Measurements from ENCODE around the gene PNPLA5.

GRCh38 chr22:43883012-43883661, 8.7 kb downstream of the PNPLA5 start:
- TF ChIP-seq ZNF565 (CRISPR knock-in tag; conservative IDR thresholded peaks at IDR 0.05; ENCODE audit: low read depth) (no peak), OSR1 (CRISPR knock-in tag; IDR thresholded peaks at IDR 0.05) (no peak), ZFP30 (CRISPR knock-in tag; IDR thresholded peaks at IDR 0.05) (no peak), ZNF8 (CRISPR knock-in tag; IDR thresholded peaks at IDR 0.05) (no peak), ARNTL (CRISPR knock-in tag; IDR thresholded peaks at IDR 0.05; ENCODE audit: borderline replicate concordance, low read depth) (no peak), RARB (CRISPR knock-in tag; IDR thresholded peaks at IDR 0.05) (no peak)

Data from SK-N-SH treated with all-trans-retinoic acid at 6 μM for 48 hours (cell line).